GM18867 (cell line): ENCODE data around the gene SLC2A13.

Experiments used
- ATAC-seq: cut with Tn5 transposase; IDR thresholded peaks from one replicate; pipeline ENCODE4 v1.9.1; 2021; ENCODE audit warnings: mild to moderate bottlenecking, moderate library complexity; ENCODE audit not compliant: unreplicated experiment

Gene SLC2A13

GRCh38 chr12:40105515-40106201, at the start of gene SLC2A13:
Gene SLC2A13, minus strand, starts transcription at chr12:40106081. Its CDS starts 273 bp downstream, at chr12:40105808.
- ATAC-seq, result peak; percentile 78

DNA sequence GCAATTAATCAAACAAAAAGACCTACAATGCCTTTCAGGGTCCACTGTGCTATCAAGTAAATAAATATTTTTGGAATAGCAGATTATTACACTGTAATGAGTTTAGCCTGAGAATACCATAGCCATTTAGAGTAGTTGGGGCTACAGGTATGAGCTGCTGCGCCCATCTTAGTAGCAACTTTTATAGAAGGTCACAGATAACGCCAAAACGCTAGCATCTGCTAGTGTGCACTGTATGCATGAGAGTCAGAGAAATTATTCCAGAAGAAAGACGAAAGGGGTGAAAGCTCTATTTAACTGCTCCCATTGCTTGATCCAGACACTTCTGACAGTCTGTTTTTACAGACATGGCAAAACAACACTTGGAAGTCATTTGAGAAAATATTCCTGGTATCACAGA, 48.5 kb upstream of the SLC2A13 start:
- ATAC-seq, result no peak

GRCh38 chr12:40153432-40153831, 47.6 kb upstream of the SLC2A13 start:
- ATAC-seq, result no peak

- peak; percentile 47 for ATAC-seq
These were observed 47.0 kb upstream of the SLC2A13 start for GRCh38 chr12:40152783-40153383.

GRCh38 chr12:40149673-40150260, 43.9 kb upstream of the SLC2A13 start:
- no peak for ATAC-seq

- ATAC-seq, result no peak
These were observed 41.2 kb upstream of the SLC2A13 start for GRCh38 chr12:40146800-40147797.

GRCh38 chr12:40145896-40146295, 40.0 kb upstream of the SLC2A13 start:
- ATAC-seq, result no peak

DNA sequence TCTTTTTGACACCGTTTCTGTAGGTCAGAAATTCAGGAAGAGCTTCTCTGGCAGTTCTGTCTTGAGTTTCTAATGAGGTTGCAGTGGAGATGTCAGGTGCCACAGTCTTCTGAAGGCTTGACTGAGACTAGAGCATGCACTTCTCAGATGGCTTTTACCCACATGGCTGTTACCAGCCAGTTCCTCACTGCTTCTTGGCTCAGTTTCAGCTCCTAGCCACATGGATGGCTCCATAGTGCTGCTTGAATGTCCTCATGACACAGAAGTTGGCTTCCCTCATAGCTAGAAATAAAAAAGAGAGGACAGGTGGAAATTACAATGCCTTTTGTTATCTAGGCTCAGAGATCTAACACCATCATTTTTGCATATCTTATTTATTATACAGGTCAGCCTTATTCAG, 38.1 kb upstream of the SLC2A13 start:
- peak; percentile 51 for ATAC-seq

- ATAC-seq, result no peak
These were observed 36.3 kb upstream of the SLC2A13 start for GRCh38 chr12:40142001-40142744.

DNA sequence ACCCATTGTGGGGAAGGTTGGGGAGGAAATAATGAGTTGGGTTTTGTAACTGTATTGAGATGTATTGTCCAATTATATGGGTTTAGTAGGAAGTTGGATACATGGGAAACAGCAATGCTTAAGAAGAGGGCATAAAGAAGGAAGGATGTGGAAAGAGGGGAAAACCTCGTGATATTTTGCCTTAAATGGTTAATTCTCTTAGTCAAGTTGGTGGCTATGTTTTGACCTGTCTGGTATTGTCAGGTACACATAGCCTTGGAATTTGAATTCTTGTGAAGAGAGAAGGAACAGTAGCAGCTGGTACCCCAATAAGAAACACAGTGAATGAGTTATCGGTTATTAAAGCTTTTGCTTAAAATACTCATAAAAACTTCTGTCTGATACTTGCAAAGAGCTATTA, 32.6 kb upstream of the SLC2A13 start:
- ATAC-seq, result no peak

DNA sequence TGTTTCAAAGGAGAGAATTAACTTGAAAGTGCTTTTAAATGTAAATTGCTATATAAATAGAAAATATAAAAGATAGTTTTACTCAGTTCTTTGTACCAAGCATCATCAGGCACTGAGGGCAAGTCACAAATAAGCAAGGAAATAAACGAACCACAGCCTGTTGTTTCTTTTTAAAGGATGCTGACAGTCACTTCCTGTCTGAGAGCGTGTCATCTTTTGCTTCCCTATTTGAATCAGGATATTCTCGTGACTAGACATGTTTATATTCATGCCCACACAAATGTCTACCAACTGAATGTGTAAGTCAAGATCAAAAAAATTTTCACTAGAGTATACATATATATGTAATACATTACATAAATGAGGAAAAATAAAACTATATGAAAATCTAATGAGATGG, 31.4 kb upstream of the SLC2A13 start:
- peak; percentile 90 for ATAC-seq

GRCh38 chr12:40127408-40127807, 21.5 kb upstream of the SLC2A13 start:
- ATAC-seq, result no peak

GRCh38 chr12:40123496-40123895, 17.6 kb upstream of the SLC2A13 start:
- no peak for ATAC-seq

GRCh38 chr12:40122842-40123241, 17.0 kb upstream of the SLC2A13 start:
- ATAC-seq, result no peak

DNA sequence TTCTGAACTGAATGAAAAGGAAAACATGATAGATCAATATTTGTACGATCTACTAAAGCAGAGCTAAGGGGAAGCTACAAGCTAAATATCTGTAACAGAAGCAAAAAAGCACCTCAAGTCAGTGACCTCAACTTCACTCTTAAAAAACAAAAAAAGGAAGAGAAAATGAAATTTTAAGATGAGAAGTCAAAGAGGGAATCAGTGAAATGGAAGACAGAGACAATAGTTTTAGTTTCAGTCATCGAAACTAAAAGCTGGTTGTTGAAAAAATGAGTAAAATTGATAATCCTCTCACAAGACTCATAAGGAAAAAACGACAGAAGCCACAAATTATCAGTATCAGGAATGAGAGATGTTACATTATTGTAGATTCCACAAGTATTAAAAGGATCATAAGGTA, 11.9 kb upstream of the SLC2A13 start:
- peak; percentile 86 for ATAC-seq

GRCh38 chr12:40110586-40110985, 4.7 kb upstream of the SLC2A13 start:
- ATAC-seq, result no peak

- peak; percentile 8 for ATAC-seq
These were observed 2.1 kb upstream of the SLC2A13 start for GRCh38 chr12:40107803-40108620.

DNA sequence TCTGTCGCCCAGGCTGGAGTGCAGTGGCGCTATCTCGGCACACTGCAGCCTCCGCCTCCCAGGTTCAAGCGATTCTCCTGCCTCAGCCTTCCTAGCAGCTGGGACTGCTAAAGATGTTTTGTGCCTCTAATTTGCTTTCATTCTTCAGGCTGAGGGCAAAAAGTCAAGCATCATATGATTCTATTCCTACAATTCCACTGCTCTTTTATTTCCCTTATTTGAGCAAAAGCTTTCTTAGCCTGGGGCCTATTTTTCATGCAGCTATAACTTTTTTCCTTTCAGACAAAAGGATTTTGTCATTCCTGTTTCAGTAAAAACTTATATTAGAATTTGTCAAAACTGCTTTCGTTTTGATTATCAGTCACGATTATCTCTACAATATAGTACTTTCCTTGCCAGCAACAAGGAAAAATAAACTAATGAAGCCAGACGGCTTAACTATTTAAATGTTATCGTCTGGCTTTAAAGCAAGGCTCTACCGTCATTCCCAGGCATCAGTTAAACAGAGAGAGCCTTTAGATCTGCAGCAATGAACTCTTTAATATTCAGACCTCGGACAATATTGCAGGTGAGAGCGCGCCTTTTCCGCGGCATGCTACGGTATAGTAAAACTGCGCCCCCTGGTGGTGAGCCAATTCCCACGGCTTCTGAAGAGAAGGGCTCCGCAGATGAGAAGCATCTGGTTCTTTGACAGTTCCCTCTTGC, 1.4 kb upstream of the SLC2A13 start:
- peak; percentile 48 for ATAC-seq

- no peak for ATAC-seq
These were observed 774 bp upstream of the SLC2A13 start for GRCh38 chr12:40106655-40107054.
